HCT116 (cell line): ENCODE data around the gene FAM89B. TPM values are rescaled to one million over a fixed set of nuclear protein-coding genes. Genes with fewer than 3 reads are reported as not detected.

Experiments used
- ATAC-seq: fragments of 200-7000 bp; cut with Tn5 transposase; 2 replicates; pipeline ENCODE4 v1.9.1; 2020; ENCODE audit warnings: mild to moderate bottlenecking, moderate library complexity
- BruUV-seq: library from RNA; stranded (reverse); fragments of 400-500 nt; replicated peaks from 2 replicates; lab custom pipeline; 2021; lab: Mats Ljungman, UMichigan
- CTCF ChIA-PET: fragments of 300-600 bp; sonication (Branson Sonifier 250); formaldehyde crosslinking; loops from one replicate; lab custom pipeline; 2021; ENCODE audit warnings: antibody characterized with exemption; lab: Charles Lee
- POLR2A ChIA-PET: fragments of 300-600, 350-600 bp; sonication (Branson Sonifier 250); formaldehyde crosslinking; loops from one replicate; lab custom pipeline; 2021; ENCODE audit warnings: antibody characterized with exemption; lab: Charles Lee
- RAD21 ChIA-PET, 2 experiments: fragments of 300-600 bp; sonication (Branson Sonifier 250); formaldehyde crosslinking; loops; one replicate each; lab custom pipeline; 2023; ENCODE audit warnings: low total read pairs in 2 of 2; ENCODE audit not compliant: uncharacterized antibody in 2 of 2, unreplicated experiment in 2 of 2, low non-redundant PET in 1 of 2; lab: Charles Lee
- DNase-seq: peaks from one replicate; pipeline ENCODE4 v3.0.0-alpha.2; 2010; ENCODE audit warnings: low read depth, low spot score
- H2AFZ ChIP-seq: fragments of 200-600 bp; shearing (Covaris generic), sonication (generic); 2 replicates; pipeline ENCODE4 v1.6.1; 2017; ENCODE audit warnings: low read depth, mixed run types, mixed read lengths, antibody characterized with exemption, low read length; ENCODE audit not compliant: poor library complexity, severe bottlenecking
- H3K27ac ChIP-seq: 2 replicates; pipeline ENCODE4 v1.5.1; 2012; ENCODE audit warnings: low read depth, low read length
- H3K27me3 ChIP-seq: fragments of 200-600 bp; sonication (generic); 2 replicates; pipeline ENCODE4 v1.6.1; 2016; ENCODE audit warnings: mixed run types, low read length, mixed read lengths; ENCODE audit not compliant: insufficient read depth
- H3K36me3 ChIP-seq, 2 experiments: fragments of 200-500 bp in 1 of 2; fragments of 200-600 bp in 1 of 2; sonication (Bioruptor generic) in 1 of 2; sonication (generic) in 1 of 2; 2 replicates each; pipeline versions ENCODE4 v1.5.1 to v1.6.1; 2014 to 2016; ENCODE audit warnings: low read length in 2 of 2, inconsistent platforms in 1 of 2, mixed read lengths in 1 of 2, mixed run types in 1 of 2; ENCODE audit not compliant: insufficient read depth in 2 of 2, control insufficient read depth in 1 of 2
- H3K4me1 ChIP-seq, 2 experiments: fragments of 200-600 bp in 1 of 2; sonication (generic) in 1 of 2; 2 replicates each; pipeline versions ENCODE4 v1.5.1 to v1.6.1; 2012 to 2017; ENCODE audit warnings: low read length in 2 of 2, inconsistent platforms in 1 of 2, mild to moderate bottlenecking in 1 of 2, mixed read lengths in 1 of 2, mixed run types in 1 of 2, moderate library complexity in 1 of 2; ENCODE audit not compliant: insufficient read depth in 2 of 2, control insufficient read depth in 1 of 2
- H3K4me2 ChIP-seq: fragments of 200-600 bp; sonication (generic); 2 replicates; pipeline ENCODE4 v1.6.1; 2017; ENCODE audit warnings: mixed run types, low read length, mixed read lengths
- H3K4me3 ChIP-seq, 2 experiments: fragments of 200-600 bp in 1 of 2; sonication (generic) in 1 of 2; replicated peaks in 1 of 2; 2 replicates each; pipeline ENCODE4 v1.5.1; 2011 to 2016; ENCODE audit warnings: low read length in 2 of 2, control low read depth in 1 of 2, low read depth in 1 of 2, mild to moderate bottlenecking in 1 of 2, mixed read lengths in 1 of 2, mixed run types in 1 of 2
- H3K79me2 ChIP-seq: fragments of 200-600 bp; sonication (generic); 2 replicates; pipeline ENCODE4 v1.6.1; 2017; ENCODE audit warnings: mild to moderate bottlenecking, mixed run types, low read length, moderate library complexity, mixed read lengths; ENCODE audit not compliant: insufficient read depth
- H3K9ac ChIP-seq: fragments of 200-600 bp; sonication (generic); 2 replicates; pipeline ENCODE4 v1.6.1; 2016; ENCODE audit warnings: low read length, mixed read lengths
- H3K9me2 ChIP-seq: fragments of 200-600 bp; sonication (generic), shearing (Covaris generic); 2 replicates; pipeline ENCODE4 v1.6.1; 2017; ENCODE audit warnings: mixed run types, mild to moderate bottlenecking, moderate library complexity; ENCODE audit not compliant: insufficient read depth
- H3K9me3 ChIP-seq, 2 experiments: fragments of 200-500 bp in 1 of 2; fragments of 200-600 bp in 1 of 2; sonication (Bioruptor generic) in 1 of 2; sonication (generic) in 1 of 2; 2 replicates each; pipeline ENCODE4 v1.6.1; 2014 to 2017; ENCODE audit warnings: low read length in 2 of 2, mixed read lengths in 2 of 2, inconsistent platforms in 1 of 2, low read depth in 1 of 2, mild to moderate bottlenecking in 1 of 2, mixed run types in 1 of 2, moderate library complexity in 1 of 2; ENCODE audit not compliant: control insufficient read depth in 1 of 2, insufficient read depth in 1 of 2
- H4K20me1 ChIP-seq: fragments of 200-600 bp; sonication (generic), shearing (Covaris generic); 2 replicates; pipeline ENCODE4 v1.6.1; 2017; ENCODE audit warnings: mixed run types, mild to moderate bottlenecking, moderate library complexity; ENCODE audit not compliant: insufficient read depth
- CBX3 ChIP-seq: IDR thresholded peaks from 2 replicates; pipeline ENCODE4 v1.6.1; 2012; ENCODE audit warnings: low read depth
- CEBPB ChIP-seq: IDR thresholded peaks from 2 replicates; pipeline ENCODE4 v1.6.1; 2012; ENCODE audit warnings: low read depth
- EGR1 ChIP-seq: IDR thresholded peaks from 2 replicates; pipeline ENCODE4 v1.6.1; 2012; ENCODE audit warnings: low read depth
- ELF1 ChIP-seq: IDR thresholded peaks from 2 replicates; pipeline ENCODE4 v1.6.1; 2012; ENCODE audit warnings: low read depth, borderline replicate concordance
- EZH2 ChIP-seq: fragments of 200-600 bp; sonication (generic); IDR thresholded peaks from 2 replicates; pipeline ENCODE4 v1.6.1; 2017; ENCODE audit warnings: antibody characterized with exemption, mixed run types
- EZH2phosphoT487 ChIP-seq: fragments of 200-600 bp; IDR thresholded peaks from 2 replicates; pipeline ENCODE4 v1.6.1; 2018; ENCODE audit warnings: antibody characterized with exemption, borderline replicate concordance
- FOSL1 ChIP-seq: IDR thresholded peaks from 2 replicates; pipeline ENCODE4 v1.6.1; 2012; ENCODE audit warnings: low read depth
- JUND ChIP-seq: IDR thresholded peaks from 2 replicates; pipeline ENCODE4 v1.6.1; 2012
- POLR2A ChIP-seq: IDR thresholded peaks from 2 replicates; pipeline ENCODE4 v1.7.0; 2011; ENCODE audit warnings: borderline replicate concordance; ENCODE audit not compliant: insufficient read depth, insufficient read length; ENCODE audit errors: extremely low read depth
- POLR2AphosphoS5 ChIP-seq: IDR thresholded peaks from 2 replicates; pipeline ENCODE4 v1.6.1; 2011; ENCODE audit warnings: mild to moderate bottlenecking, low read depth, low read length, moderate library complexity
- RAD21 ChIP-seq: IDR thresholded peaks from 2 replicates; pipeline ENCODE4 v1.6.1; 2012; ENCODE audit warnings: low read depth, mild to moderate bottlenecking
- SIN3A ChIP-seq: IDR thresholded peaks from 2 replicates; pipeline ENCODE4 v1.6.1; 2012; ENCODE audit warnings: low read depth
- SP1 ChIP-seq: IDR thresholded peaks from 2 replicates; pipeline ENCODE4 v1.6.1; 2012; ENCODE audit warnings: low read depth
- SRF ChIP-seq: IDR thresholded peaks from 2 replicates; pipeline ENCODE4 v1.6.1; 2012; ENCODE audit warnings: low read depth
- ZFX ChIP-seq: fragments of 450-650 bp; IDR thresholded peaks from 2 replicates; pipeline ENCODE4 v1.6.1; 2017
- intact Hi-C: fragments of 100-400 bp; cut with micrococcal nuclease; formaldehyde crosslinking; loops from 2 replicates; pipeline ENCODE4 v1.10.0; 2022
- total RNA-seq: library from RNA; stranded (reverse); gene quantifications from one replicate; pipeline ENCODE4 v1.2.1, GENCODE V29; 2021; ENCODE audit not compliant: unreplicated experiment
- TF ChIP-seq, protein P1 (sequence below): IDR thresholded peaks from 2 replicates; pipeline ENCODE4 v1.6.1; 2011; ENCODE audit warnings: mild to moderate bottlenecking, low read length, moderate library complexity; ENCODE audit not compliant: insufficient replicate concordance; ENCODE audit errors: extremely low read depth
- TF ChIP-seq, protein P2 (sequence below), 3 experiments: fragments of 200-600 bp in 1 of 3; sonication (generic) in 1 of 3; IDR thresholded peaks in 2 of 3; conservative IDR thresholded peaks in 1 of 3; 2 replicates each; pipeline ENCODE4 v1.5.1; 2012 to 2017; ENCODE audit warnings: low read depth in 2 of 3, low read length in 2 of 3, antibody characterized with exemption in 1 of 3, borderline replicate concordance in 1 of 3, control low read depth in 1 of 3, mild to moderate bottlenecking in 1 of 3, mixed read lengths in 1 of 3, mixed run types in 1 of 3, moderate library complexity in 1 of 3; ENCODE audit not compliant: insufficient read depth in 1 of 3
- TF ChIP-seq, protein P3 (sequence below): IDR thresholded peaks from 2 replicates; pipeline ENCODE4 v1.6.1; 2012; ENCODE audit warnings: low read depth
- TF ChIP-seq, protein P4 (sequence below): IDR thresholded peaks from 2 replicates; pipeline ENCODE4 v1.6.1; 2012

FAM89B gene
- total RNA-seq, 1 experiment from 2014 or later = 60.0 TPM

DNA sequence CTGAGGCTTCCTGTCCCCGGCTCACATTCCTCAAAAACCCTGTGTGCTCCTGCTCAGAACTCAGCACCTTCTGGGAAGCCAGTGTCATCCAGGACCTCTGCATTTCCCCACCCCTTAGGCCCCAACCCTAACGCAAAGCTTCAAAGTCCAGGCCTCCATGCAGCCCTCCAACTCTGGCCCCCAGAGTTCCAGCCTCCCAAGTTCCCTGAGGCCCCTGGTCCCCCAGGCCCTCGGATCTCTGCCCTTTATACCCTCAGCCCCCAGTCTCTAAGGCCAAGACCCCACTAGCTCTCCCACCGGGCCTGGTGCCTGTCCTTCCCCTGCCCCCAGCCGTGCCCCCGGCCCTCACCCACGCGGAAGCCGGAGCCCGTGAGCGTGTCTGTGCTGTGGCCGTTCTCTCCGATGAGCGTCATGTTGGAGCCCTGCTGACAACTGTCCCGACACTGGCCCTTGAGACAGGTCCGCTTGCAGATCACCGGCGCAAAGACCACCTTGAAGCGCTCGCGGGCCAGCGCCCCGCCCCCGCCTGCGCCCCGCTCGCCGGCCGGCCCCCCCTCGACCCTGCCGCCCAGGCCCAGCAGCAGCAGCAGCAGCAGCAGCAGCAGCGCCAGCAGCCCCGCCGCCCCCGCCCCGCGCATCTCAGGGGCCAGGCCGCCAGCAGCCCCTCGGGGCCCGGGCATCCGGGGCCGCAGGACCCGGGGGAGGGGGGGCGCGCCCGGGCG, 14.9 kb upstream of the FAM89B start:
- 0 out of 4 replicates have a peak, but pooled peaks cover 0 to 2% of the 10 kb centered on the region in 2 experiments for H3K36me3 ChIP-seq
- peak overlapping the region; percentile 96 for H3K4me2 ChIP-seq
- H3K27ac ChIP-seq = peak overlapping the region; percentile 99
- no TSS peak for BruUV-seq
- peak overlapping the region; percentile 64 to 68 for H3K4me3 ChIP-seq
- peaks cover 80 to 94% of the 10 kb centered on the region in 2 experiments for H3K4me1 ChIP-seq
- no peaks in the 10 kb centered on the region for H3K27me3 ChIP-seq
- intact Hi-C loops = no loop called here
- no peak for TF ChIP-seq POLR2A
- TF ChIP-seq SIN3A = no peak
- TF ChIP-seq, protein P1, sequence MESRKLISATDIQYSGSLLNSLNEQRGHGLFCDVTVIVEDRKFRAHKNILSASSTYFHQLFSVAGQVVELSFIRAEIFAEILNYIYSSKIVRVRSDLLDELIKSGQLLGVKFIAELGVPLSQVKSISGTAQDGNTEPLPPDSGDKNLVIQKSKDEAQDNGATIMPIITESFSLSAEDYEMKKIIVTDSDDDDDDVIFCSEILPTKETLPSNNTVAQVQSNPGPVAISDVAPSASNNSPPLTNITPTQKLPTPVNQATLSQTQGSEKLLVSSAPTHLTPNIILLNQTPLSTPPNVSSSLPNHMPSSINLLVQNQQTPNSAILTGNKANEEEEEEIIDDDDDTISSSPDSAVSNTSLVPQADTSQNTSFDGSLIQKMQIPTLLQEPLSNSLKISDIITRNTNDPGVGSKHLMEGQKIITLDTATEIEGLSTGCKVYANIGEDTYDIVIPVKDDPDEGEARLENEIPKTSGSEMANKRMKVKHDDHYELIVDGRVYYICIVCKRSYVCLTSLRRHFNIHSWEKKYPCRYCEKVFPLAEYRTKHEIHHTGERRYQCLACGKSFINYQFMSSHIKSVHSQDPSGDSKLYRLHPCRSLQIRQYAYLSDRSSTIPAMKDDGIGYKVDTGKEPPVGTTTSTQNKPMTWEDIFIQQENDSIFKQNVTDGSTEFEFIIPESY = no peak
- no peak for TF ChIP-seq CBX3
- TF ChIP-seq CEBPB = no peak
- TF ChIP-seq ZFX = no peak; the same call in 1 of the 2 replicates
- TF ChIP-seq, protein P2, sequence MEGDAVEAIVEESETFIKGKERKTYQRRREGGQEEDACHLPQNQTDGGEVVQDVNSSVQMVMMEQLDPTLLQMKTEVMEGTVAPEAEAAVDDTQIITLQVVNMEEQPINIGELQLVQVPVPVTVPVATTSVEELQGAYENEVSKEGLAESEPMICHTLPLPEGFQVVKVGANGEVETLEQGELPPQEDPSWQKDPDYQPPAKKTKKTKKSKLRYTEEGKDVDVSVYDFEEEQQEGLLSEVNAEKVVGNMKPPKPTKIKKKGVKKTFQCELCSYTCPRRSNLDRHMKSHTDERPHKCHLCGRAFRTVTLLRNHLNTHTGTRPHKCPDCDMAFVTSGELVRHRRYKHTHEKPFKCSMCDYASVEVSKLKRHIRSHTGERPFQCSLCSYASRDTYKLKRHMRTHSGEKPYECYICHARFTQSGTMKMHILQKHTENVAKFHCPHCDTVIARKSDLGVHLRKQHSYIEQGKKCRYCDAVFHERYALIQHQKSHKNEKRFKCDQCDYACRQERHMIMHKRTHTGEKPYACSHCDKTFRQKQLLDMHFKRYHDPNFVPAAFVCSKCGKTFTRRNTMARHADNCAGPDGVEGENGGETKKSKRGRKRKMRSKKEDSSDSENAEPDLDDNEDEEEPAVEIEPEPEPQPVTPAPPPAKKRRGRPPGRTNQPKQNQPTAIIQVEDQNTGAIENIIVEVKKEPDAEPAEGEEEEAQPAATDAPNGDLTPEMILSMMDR (IDR thresholded peaks at IDR 0.05 in 2 of 3, conservative IDR thresholded peaks at IDR 0.05 in 1 of 3; ENCODE audit: borderline replicate concordance in 1 of 3, insufficient read depth in 1 of 3, low read depth in 2 of 3, low read length in 2 of 3) = no peak
- no peak for TF ChIP-seq SP1
- no peak for TF ChIP-seq POLR2AphosphoS5
- TF ChIP-seq EGR1 = no peak
- TF ChIP-seq RAD21 = no peak
- no peak for TF ChIP-seq SRF
- no peak for TF ChIP-seq ELF1
- TF ChIP-seq, protein P3, sequence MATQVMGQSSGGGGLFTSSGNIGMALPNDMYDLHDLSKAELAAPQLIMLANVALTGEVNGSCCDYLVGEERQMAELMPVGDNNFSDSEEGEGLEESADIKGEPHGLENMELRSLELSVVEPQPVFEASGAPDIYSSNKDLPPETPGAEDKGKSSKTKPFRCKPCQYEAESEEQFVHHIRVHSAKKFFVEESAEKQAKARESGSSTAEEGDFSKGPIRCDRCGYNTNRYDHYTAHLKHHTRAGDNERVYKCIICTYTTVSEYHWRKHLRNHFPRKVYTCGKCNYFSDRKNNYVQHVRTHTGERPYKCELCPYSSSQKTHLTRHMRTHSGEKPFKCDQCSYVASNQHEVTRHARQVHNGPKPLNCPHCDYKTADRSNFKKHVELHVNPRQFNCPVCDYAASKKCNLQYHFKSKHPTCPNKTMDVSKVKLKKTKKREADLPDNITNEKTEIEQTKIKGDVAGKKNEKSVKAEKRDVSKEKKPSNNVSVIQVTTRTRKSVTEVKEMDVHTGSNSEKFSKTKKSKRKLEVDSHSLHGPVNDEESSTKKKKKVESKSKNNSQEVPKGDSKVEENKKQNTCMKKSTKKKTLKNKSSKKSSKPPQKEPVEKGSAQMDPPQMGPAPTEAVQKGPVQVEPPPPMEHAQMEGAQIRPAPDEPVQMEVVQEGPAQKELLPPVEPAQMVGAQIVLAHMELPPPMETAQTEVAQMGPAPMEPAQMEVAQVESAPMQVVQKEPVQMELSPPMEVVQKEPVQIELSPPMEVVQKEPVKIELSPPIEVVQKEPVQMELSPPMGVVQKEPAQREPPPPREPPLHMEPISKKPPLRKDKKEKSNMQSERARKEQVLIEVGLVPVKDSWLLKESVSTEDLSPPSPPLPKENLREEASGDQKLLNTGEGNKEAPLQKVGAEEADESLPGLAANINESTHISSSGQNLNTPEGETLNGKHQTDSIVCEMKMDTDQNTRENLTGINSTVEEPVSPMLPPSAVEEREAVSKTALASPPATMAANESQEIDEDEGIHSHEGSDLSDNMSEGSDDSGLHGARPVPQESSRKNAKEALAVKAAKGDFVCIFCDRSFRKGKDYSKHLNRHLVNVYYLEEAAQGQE = no peak
- no peak for TF ChIP-seq EZH2phosphoT487
- TF ChIP-seq, protein P4, sequence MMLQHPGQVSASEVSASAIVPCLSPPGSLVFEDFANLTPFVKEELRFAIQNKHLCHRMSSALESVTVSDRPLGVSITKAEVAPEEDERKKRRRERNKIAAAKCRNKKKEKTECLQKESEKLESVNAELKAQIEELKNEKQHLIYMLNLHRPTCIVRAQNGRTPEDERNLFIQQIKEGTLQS = no peak
- no peak for TF ChIP-seq FOSL1
- no peak for TF ChIP-seq JUND
- TF ChIP-seq EZH2 = no peak
- DNase-seq (no peak), ATAC-seq (no peak)
- peaks cover 28% of the 10 kb centered on the region for H3K79me2 ChIP-seq
- H2AFZ ChIP-seq = no peak overlapping the region
- H4K20me1 ChIP-seq = no peaks in the 10 kb centered on the region
- ChIA-PET RAD21 (interaction anchor here in 1 of 2 experiments (1.2 kb wide), 1 partner anchor 15 kb away, joined by 3 read pairs; the partner anchor contains the start of gene FAM89B), CTCF (interaction anchor here (1.7 kb wide), 1 partner anchor 17 kb away, joined by 14 read pairs; no protein-coding TSS in a partner anchor), POLR2A (interaction anchor here (0.7 to 1.0 kb wide), 3 partner anchors 9 to 15 kb away, joined by 3 to 4 read pairs (median 4); partner anchors contain the start of gene FAM89B)
- peak overlapping the region; percentile 83 for H3K9ac ChIP-seq
- no peaks in the 10 kb centered on the region for H3K9me3 ChIP-seq
- H3K9me2 ChIP-seq = no peaks in the 10 kb centered on the region
